IMR-90 (cell line): ENCODE results near the gene TRA2A.
A peak's percentile ranks its signal among the peaks of the same experiment; 100 is the strongest.

Experiments
- CEBPB ChIP-seq: IDR thresholded peaks from 2 replicates; pipeline ENCODE4 v1.6.1; 2012; ENCODE audit warnings: low read depth, low read length, improper control_type of control experiment
- CHD1 ChIP-seq: IDR thresholded peaks from 2 replicates; pipeline ENCODE4 v1.6.1; 2012; ENCODE audit warnings: low read depth, low read length, improper control_type of control experiment
- NFE2L2 ChIP-seq: fragments of 150-350 bp; IDR thresholded peaks from 2 replicates; pipeline ENCODE4 v1.6.1; 2016; ENCODE audit warnings: low read depth, mild to moderate bottlenecking, low read length
- POLR2A ChIP-seq: IDR thresholded peaks from 2 replicates; pipeline ENCODE4 v1.6.1; 2012; ENCODE audit warnings: mild to moderate bottlenecking, low read depth, low read length
- SMC3 ChIP-seq: fragments of 150-350 bp; IDR thresholded peaks from 2 replicates; pipeline ENCODE4 v1.6.1; 2016; ENCODE audit warnings: low read depth, mild to moderate bottlenecking, antibody characterized with exemption, low read length, moderate library complexity
- TF ChIP-seq, protein P1 (sequence below): conservative IDR thresholded peaks from 2 replicates; pipeline ENCODE4 v1.5.1; 2012; ENCODE audit warnings: mild to moderate bottlenecking, low read depth, low read length, improper control_type of control experiment

DNA sequence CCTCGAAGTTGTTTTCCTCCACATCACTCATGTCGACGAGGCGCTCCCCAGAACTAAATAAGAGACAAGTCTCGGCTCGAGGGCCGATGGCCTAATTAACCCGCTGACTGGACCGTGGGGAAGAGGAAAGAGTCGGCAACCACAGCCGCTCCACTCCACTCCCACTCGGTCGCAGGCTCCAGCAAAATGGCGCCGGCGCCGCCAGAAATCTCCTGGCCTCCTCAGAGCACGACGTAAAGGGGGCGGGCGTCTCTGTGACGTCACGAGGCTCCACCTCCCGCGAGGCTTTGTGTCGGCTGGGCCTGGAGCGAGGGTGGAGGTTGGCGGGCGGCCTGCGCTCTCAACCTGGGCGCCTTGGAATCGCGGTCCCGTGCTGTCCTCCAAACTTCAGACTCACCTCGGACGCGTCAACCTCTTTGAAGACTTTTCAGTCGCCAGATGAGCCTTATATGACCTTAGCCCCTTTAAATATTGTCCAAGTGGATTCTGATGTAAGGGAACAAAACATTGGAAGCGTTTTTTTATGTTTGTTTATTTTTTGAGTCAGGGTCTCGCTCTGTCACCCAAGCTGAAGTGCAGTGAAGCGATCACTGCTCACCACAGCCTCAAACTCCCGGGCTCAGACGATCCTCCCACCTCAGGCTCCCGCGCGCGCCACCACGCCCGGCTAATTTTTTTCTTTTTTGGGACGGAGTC is at the start of gene TRA2A:
- peak; percentile 98 for TF ChIP-seq POLR2A
- no peak for TF ChIP-seq CEBPB
- TF ChIP-seq, protein P1, sequence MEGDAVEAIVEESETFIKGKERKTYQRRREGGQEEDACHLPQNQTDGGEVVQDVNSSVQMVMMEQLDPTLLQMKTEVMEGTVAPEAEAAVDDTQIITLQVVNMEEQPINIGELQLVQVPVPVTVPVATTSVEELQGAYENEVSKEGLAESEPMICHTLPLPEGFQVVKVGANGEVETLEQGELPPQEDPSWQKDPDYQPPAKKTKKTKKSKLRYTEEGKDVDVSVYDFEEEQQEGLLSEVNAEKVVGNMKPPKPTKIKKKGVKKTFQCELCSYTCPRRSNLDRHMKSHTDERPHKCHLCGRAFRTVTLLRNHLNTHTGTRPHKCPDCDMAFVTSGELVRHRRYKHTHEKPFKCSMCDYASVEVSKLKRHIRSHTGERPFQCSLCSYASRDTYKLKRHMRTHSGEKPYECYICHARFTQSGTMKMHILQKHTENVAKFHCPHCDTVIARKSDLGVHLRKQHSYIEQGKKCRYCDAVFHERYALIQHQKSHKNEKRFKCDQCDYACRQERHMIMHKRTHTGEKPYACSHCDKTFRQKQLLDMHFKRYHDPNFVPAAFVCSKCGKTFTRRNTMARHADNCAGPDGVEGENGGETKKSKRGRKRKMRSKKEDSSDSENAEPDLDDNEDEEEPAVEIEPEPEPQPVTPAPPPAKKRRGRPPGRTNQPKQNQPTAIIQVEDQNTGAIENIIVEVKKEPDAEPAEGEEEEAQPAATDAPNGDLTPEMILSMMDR, result no peak
- no peak for TF ChIP-seq SMC3
- no peak for TF ChIP-seq NFE2L2
- TF ChIP-seq CHD1, result peak; percentile 95
